ENCODE results near the gene GID4. TPM values are rescaled to one million over a fixed set of nuclear protein-coding genes. Genes with fewer than 3 reads are reported as not detected.

The GID4 gene
- total RNA-seq, 2 donors from 2014 or later = 9.7 to 11.0 TPM

DNA sequence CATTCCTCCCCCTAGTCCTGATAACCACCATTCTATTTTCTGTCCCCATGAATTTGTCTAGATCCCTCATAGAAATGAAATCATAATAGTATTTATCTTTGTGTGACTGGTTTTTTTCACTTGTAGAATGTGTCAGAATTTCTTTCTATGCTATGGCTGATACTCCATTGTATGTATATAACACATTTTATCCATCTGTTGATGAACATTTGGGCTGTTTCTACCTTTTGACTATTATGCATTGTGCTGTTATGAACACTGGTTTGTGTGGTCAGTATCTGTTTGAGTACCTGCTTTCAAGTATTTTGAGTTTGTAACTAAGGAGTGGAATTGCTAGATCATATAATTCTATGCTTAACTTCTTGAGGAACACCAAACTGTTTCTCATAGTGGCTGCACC, 32.5 kb downstream of the GID4 start:
- Mint-ChIP-seq H3K9me3 (no peaks in the 10 kb centered on the region), H3K36me3 (ENCODE audit: insufficient read depth in 2 of 2) (no peaks in the 10 kb centered on the region), H3K4me1 (ENCODE audit: low read depth) (peaks cover 13% of the 10 kb centered on the region), H3K27me3 (ENCODE audit: low read depth) (peaks cover 6% of the 10 kb centered on the region), H3K27ac (no peak overlapping the region), H3K4me3 (peak overlapping the region in 1 of 2 donors; percentile 50)
- DNase-seq (no peak), ATAC-seq (replicated peaks in 1 of 2) (peak; percentile 68 to 77)

DNA sequence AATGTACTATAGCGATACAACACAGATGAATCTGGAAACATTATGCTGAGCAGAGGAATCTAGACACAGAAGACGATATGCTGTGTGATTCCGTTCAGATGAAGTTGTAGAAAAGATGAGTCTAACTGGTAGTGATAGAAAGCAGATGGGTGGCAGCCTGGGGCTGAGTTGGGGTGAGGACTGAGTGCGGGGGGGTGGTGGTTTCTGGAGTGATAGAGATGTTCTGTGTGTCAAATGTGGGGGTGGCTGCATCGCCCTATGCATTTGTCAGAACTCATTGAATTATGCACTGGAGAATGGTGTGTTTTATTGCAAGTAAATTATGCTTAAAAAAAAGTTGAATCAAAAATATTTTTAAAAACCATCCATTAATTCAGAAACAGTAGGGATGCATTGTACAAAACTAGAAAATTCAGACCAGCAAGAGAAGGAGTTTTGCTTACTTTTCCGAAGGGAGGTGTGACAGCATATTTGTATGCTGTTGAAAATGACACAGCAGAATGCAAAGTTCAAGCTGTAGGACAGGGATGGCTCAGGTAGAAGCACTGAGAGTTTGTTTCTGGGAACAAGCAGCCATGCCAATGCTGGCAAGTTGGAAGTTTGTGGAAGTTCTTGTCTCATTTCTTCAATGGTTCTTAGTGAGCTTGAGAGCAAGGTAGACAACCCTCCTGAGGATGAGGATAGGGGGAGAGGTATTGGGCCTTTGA, 35.5 kb downstream of the GID4 start:
- no peaks in the 10 kb centered on the region for H3K9me3 Mint-ChIP-seq
- no peak for DNase-seq
- ATAC-seq (replicated peaks in 1 of 2) = no peak

DNA sequence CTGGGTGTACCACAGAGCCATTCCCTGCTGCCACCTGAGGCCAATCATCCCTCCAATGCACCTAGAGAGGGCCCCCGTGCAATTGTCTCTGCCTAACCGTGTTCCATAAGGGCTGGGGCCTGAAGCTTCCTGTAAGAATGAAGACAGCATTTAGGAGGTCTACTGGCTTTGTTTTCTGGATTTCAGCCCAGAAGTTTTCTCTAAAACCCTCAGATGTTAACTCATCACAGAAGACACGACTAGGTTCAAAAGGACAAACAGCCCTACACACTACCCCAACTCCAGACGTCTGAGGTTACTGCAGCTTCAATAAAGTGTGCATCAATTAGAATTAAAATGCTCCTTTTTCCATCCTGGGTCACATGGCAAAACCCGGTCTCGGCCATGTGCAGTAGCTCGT, 37.7 kb downstream of the GID4 start:
- ATAC-seq (replicated peaks in 1 of 2) = no peak
- H3K9me3 Mint-ChIP-seq = no peaks in the 10 kb centered on the region
- H3K36me3 Mint-ChIP-seq (ENCODE audit: insufficient read depth in 2 of 2) = no peaks in the 10 kb centered on the region
- H3K27me3 Mint-ChIP-seq (ENCODE audit: low read depth) = peaks cover 11% of the 10 kb centered on the region
- H3K4me3 Mint-ChIP-seq = no peak overlapping the region
- no peaks in the 10 kb centered on the region for H3K4me1 Mint-ChIP-seq (ENCODE audit: low read depth)
- no peak overlapping the region for H3K27ac Mint-ChIP-seq
- DNase-seq = no peak

More for the DNA sequence above, 35.5 kb downstream of the GID4 start:
- H3K27ac Mint-ChIP-seq = no peak overlapping the region
- H3K4me1 Mint-ChIP-seq (ENCODE audit: low read depth) = peaks cover 13% of the 10 kb centered on the region
- H3K36me3 Mint-ChIP-seq (ENCODE audit: insufficient read depth in 2 of 2) = no peaks in the 10 kb centered on the region
- peaks cover 11% of the 10 kb centered on the region for H3K27me3 Mint-ChIP-seq (ENCODE audit: low read depth)
- no peak overlapping the region for H3K4me3 Mint-ChIP-seq

DNA sequence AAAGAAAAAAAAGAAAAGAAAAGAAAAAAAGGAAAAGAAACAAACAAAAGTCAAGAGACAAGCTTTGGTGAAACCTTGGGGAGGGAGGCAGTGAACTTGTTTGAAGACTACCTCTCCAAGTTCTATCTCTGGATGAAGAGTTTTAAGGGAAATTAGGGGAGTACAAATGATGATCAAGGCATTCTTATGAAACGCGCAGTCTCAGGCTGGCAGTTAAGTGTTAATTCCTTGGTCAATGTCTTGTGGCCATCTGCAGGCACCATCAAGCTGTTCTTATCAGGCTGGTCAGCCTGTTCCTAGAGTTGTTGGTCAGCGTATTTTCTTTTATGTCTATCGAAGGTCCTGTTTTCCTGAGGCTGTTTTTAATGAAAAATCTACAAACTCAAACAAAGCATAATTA, 40.3 kb downstream of the GID4 start:
- H3K27ac Mint-ChIP-seq = no peak overlapping the region
- H3K4me3 Mint-ChIP-seq = no peak overlapping the region
- no peaks in the 10 kb centered on the region for H3K36me3 Mint-ChIP-seq (ENCODE audit: insufficient read depth in 2 of 2)
- ATAC-seq (replicated peaks in 1 of 2) (no peak), DNase-seq (no peak)
- H3K4me1 Mint-ChIP-seq (ENCODE audit: low read depth) = no peaks in the 10 kb centered on the region
- H3K27me3 Mint-ChIP-seq (ENCODE audit: low read depth) = peaks cover 11% of the 10 kb centered on the region
- no peaks in the 10 kb centered on the region for H3K9me3 Mint-ChIP-seq

DNA sequence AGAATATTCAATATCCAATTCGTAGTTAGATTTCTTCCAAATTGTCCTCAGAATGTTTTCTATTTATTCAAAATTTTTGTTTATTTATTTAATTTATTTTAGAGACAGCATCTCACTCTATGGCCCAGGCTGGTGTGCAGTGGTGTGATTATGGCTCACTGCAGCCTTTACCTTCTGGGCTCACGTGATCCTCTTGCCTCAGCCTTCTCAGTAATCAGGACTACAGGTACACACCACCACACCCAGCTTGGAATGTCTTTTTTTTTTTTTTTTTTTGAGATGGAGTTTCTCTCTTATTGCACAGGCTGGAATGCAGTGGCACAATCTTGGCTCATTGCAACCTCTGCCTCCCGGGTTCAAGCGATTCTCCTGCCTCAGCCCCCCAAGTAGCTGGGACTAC, 45.0 kb downstream of the GID4 start:
- H3K9me3 Mint-ChIP-seq = no peaks in the 10 kb centered on the region
- H3K27me3 Mint-ChIP-seq (ENCODE audit: low read depth) = peaks cover 2% of the 10 kb centered on the region
- no peak overlapping the region for H3K4me3 Mint-ChIP-seq
- peaks cover 21% of the 10 kb centered on the region for H3K4me1 Mint-ChIP-seq (ENCODE audit: low read depth)
- no peak for DNase-seq
- H3K36me3 Mint-ChIP-seq (ENCODE audit: insufficient read depth in 2 of 2) = peaks cover 0 to 2% of the 10 kb centered on the region in 2 donors
- no peak overlapping the region for H3K27ac Mint-ChIP-seq
- ATAC-seq (replicated peaks in 1 of 2) = no peak

DNA sequence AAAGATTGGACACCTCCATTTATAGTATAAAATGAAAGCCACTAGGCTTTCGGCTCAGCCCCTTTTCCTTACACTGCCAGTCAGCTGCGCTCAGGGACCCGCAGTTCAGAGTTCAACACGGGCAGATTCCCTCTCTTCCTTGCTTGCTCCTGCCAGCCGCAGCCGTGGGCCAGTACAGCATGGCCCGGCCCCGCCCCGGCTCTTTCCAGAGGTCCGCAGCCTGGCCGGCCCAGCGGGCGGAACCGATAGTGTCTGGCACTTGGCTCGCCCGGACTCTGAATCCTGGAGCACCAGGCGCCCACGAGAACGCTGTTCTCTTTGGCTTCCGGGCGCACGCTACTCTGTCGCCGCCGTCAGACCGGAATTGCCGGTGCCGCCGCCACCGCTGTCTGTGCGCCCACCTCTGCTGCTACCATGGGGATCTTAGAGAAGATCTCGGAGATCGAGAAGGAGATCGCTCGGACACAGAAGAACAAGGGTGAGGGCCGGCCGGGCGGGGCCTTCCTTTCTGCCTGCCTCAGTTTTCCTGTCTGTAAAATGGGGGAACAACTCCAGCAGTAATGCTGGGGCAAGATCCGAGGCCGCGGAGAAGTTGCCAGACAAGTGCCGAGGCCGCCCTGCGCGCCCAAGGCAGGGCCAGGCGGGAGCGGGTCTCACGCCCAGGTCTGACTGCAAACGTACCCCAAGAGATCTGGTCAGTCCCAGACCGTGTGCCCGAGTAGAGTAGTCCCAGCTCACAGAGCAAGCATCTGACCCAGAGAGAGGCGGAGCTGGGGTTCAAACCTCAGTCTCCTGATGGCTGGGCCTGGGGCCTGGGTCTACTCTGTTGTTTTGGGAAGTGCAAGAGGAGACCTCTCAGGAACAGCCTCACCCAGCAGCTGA, 48.6 kb downstream of the GID4 start, which contains the start of gene DRG2:
TSS of gene DRG2 (plus strand) at position 339 of the 882 bp plus-strand sequence. CDS start at position 415, 76 bp downstream.
- H3K4me3 Mint-ChIP-seq = peak within 1 kb of the TSS; percentile 95 to 99
- H3K4me1 Mint-ChIP-seq (ENCODE audit: low read depth) = peaks cover 42% of the 10 kb centered on the region
- peak; percentile 98 to 99 for ATAC-seq (replicated peaks in 1 of 2)
- peak within 1 kb of the TSS; percentile 97 for H3K27ac Mint-ChIP-seq
- H3K27me3 Mint-ChIP-seq (ENCODE audit: low read depth) = no peaks in the 10 kb centered on the region
- peak; percentile 91 to 94 for DNase-seq
- H3K9me3 Mint-ChIP-seq = no peaks in the 10 kb centered on the region
- H3K36me3 Mint-ChIP-seq (ENCODE audit: insufficient read depth in 2 of 2) = peaks cover 0 to 2% of the 10 kb centered on the region in 2 donors

DNA sequence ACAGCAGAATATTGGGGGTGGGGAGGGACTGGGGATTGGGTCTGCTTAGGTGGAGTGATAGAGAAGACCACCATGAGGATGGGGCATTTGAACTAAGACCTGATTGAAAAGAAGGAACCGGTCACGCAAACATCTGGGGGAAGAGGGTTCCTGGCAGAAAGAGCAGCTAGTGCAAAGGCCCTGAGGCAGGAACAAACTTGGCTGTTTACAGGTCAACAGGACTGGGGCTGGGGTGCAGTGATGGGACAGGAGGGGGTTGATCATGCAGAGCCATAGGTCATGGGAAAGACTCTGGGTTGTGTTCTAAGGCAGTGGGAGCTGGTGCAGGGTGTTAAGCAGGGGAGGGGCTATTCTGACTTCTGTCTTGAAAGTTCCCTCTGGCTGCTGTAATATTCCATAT, 50.4 kb downstream of the GID4 start:
- DNase-seq (no peak), ATAC-seq (replicated peaks in 1 of 2) (no peak)
- Mint-ChIP-seq H3K9me3 (no peaks in the 10 kb centered on the region), H3K4me1 (ENCODE audit: low read depth) (peaks cover 42% of the 10 kb centered on the region), H3K36me3 (ENCODE audit: insufficient read depth in 2 of 2) (peaks cover 6 to 7% of the 10 kb centered on the region in 2 donors), H3K4me3 (peak overlapping the region; percentile 95 to 99), H3K27ac (peak overlapping the region; percentile 18), H3K27me3 (ENCODE audit: low read depth) (no peaks in the 10 kb centered on the region)

DNA sequence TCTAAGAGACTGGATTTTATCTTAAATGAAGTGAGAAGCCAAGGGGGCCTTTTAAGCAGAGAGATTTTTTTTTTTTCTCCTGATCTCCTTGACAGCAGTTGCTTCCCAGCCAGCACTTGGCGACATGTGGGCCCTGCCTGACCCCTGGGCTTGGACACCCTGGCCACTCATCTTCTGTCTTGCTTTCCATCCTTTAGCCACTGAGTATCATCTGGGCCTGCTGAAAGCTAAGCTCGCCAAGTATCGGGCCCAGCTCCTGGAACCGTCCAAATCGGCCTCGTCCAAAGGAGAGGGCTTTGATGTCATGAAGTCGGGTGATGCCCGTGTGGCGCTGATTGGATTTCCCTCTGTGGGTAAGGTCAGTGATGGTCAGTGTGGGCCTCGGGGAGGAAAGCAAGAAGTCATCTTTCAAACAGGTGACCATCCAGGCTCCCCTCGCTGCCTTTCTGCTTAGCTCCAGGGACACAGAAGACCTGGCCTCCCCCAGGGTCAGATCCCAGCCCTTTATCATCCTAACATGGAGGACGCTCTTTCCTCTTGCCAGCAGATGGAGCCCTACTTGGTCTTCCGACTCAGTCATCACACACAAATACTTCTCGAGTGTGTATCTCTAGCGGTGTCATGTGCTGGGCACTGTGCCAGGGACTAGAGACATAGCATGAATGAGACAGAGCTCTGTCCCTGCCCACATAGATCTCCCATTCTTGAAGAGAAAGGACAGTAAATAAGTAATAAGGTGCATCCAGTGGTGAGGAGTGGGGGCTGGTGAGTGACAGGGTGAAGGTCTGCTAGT, 54.6 kb downstream of the GID4 start:
- Mint-ChIP-seq H3K36me3 (ENCODE audit: insufficient read depth in 2 of 2) (peaks cover 8 to 13% of the 10 kb centered on the region in 2 donors), H3K27ac (peak overlapping the region; percentile 52)
- DNase-seq = no peak

DNA sequence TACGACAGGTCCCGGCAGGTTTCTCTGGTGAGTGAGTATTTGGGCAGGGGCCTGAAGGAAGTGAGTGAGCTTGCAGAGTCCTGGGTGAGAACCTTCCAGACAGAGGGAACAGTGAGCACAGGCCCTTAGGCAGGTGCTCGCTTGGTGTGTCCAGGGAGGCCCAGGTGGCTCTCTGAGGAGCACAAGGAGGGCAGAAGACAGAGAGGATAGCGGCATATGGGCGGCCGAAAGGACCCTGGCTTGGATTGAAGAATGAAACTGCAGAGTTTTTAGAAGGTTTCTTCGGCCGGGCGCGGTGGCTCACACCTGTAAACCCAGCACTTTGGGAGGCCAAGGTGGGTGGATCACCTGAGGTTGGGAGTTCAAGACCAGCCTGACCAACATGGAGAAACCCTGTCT, 55.2 kb downstream of the GID4 start:
- ATAC-seq (replicated peaks in 1 of 2) (no peak), DNase-seq (no peak)
- H3K27ac Mint-ChIP-seq = no peak overlapping the region
- H3K9me3 Mint-ChIP-seq = no peaks in the 10 kb centered on the region
- peaks cover 8 to 13% of the 10 kb centered on the region in 2 donors for H3K36me3 Mint-ChIP-seq (ENCODE audit: insufficient read depth in 2 of 2)
- H3K4me1 Mint-ChIP-seq (ENCODE audit: low read depth) = peaks cover 19% of the 10 kb centered on the region
- H3K27me3 Mint-ChIP-seq (ENCODE audit: low read depth) = no peaks in the 10 kb centered on the region
- no peak overlapping the region for H3K4me3 Mint-ChIP-seq

More for the DNA sequence above, 54.6 kb downstream of the GID4 start:
- no peaks in the 10 kb centered on the region for H3K9me3 Mint-ChIP-seq
- no peak overlapping the region for H3K4me3 Mint-ChIP-seq
- no peaks in the 10 kb centered on the region for H3K27me3 Mint-ChIP-seq (ENCODE audit: low read depth)
- ATAC-seq (replicated peaks in 1 of 2) = peak in 1 of 2 donors; percentile 11
- H3K4me1 Mint-ChIP-seq (ENCODE audit: low read depth) = peaks cover 25% of the 10 kb centered on the region

DNA sequence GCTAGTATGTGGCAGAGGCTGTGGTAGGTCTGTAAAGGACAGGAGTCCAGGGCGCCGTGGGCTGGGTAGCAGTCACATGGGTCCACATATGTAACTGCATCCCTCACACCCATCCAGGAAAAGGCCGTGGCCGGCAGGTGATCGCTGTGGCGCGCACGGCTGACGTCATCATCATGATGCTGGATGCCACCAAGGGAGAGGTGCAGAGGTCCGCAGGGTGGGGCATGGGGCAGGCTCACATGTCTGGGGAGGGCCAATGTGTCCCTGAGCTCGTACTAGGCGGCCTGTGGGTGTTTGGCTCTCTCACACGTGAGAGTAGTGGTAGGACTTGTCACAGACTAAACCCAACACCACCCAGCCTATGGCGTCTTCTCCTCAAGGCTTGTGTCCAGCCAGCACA, 60.3 kb downstream of the GID4 start:
- Mint-ChIP-seq H3K27me3 (ENCODE audit: low read depth) (no peaks in the 10 kb centered on the region), H3K27ac (no peak overlapping the region), H3K4me3 (no peak overlapping the region), H3K4me1 (ENCODE audit: low read depth) (no peaks in the 10 kb centered on the region), H3K9me3 (no peaks in the 10 kb centered on the region), H3K36me3 (ENCODE audit: insufficient read depth in 2 of 2) (peaks cover 3 to 7% of the 10 kb centered on the region in 2 donors)
- ATAC-seq (replicated peaks in 1 of 2) (no peak), DNase-seq (no peak)

DNA sequence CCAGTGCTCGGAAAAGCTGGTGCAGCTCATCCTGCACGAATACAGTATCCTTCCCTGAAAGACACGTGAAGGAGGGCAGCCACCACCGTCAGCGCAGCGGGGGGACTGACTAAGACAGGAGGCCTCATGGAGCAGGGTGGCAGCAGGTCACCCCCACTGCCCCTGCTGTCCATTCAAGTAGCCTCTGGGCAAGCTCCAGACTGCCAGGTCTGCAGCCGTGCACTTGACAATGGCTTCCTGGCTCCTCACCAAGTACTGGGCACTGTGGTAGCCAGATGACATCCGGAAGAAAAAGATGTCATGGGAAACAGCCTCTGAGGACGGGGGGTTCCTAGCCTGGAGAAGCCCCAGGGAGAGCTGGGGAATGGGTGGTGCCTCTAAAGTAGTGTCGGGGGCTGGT, 61.4 kb downstream of the GID4 start:
- no peak for DNase-seq
- Mint-ChIP-seq H3K9me3 (no peaks in the 10 kb centered on the region), H3K4me3 (no peak overlapping the region), H3K4me1 (ENCODE audit: low read depth) (no peaks in the 10 kb centered on the region), H3K27ac (no peak overlapping the region), H3K27me3 (ENCODE audit: low read depth) (no peaks in the 10 kb centered on the region), H3K36me3 (ENCODE audit: insufficient read depth in 2 of 2) (peaks cover 3 to 7% of the 10 kb centered on the region in 2 donors)
- ATAC-seq (replicated peaks in 1 of 2) = no peak

DNA sequence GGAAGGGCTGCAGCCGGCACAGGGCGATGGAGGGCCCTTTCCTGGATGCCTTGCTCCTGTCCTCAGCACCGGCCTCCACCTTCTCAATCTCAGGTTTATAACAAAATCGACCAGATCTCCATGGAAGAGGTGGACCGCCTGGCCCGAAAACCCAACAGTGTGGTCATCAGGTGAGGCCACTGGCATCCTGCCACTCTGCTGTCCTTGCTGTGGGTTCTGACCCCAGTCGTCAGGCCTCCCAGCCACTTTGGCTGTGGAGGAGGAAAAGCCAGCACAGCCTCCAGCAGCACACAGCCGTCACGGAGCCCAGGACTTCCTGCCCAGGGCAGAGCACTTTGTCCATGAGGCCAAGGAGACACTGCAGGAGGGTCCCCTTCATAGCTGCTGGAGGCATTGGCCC, 62.6 kb downstream of the GID4 start:
- H3K4me3 Mint-ChIP-seq = no peak overlapping the region
- no peaks in the 10 kb centered on the region for H3K9me3 Mint-ChIP-seq
- DNase-seq (no peak), ATAC-seq (replicated peaks in 1 of 2) (no peak)
- no peaks in the 10 kb centered on the region for H3K4me1 Mint-ChIP-seq (ENCODE audit: low read depth)
- no peak overlapping the region for H3K27ac Mint-ChIP-seq
- H3K36me3 Mint-ChIP-seq (ENCODE audit: insufficient read depth in 2 of 2) = peaks cover 0 to under 1% of the 10 kb centered on the region in 2 donors
- H3K27me3 Mint-ChIP-seq (ENCODE audit: low read depth) = no peaks in the 10 kb centered on the region

DNA sequence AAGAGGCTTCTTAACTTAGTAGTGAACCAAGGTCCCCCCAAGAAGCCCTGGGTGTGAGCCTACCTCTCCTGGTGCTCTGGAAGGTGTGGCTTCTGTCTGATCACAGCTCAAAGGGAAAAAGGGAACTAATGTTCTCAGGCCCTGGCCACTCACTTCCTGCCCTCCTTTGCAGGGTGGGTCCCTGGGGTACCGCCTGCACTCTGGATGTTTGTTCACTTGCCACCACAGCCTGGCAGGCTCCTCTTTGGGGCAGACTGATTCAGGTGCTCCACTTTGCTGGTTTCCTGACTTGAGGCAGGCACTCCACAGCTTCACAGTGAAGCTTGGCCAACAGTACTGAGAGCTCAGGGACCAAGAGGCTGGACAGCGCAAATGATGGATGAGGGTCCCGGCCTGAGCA, 63.4 kb downstream of the GID4 start:
- H3K27me3 Mint-ChIP-seq (ENCODE audit: low read depth) = no peaks in the 10 kb centered on the region
- no peaks in the 10 kb centered on the region for H3K9me3 Mint-ChIP-seq
- no peak overlapping the region for H3K4me3 Mint-ChIP-seq
- H3K4me1 Mint-ChIP-seq (ENCODE audit: low read depth) = no peaks in the 10 kb centered on the region
- no peak overlapping the region for H3K27ac Mint-ChIP-seq
- H3K36me3 Mint-ChIP-seq (ENCODE audit: insufficient read depth in 2 of 2) = peaks cover 0 to 2% of the 10 kb centered on the region in 2 donors
- DNase-seq (no peak), ATAC-seq (replicated peaks in 1 of 2) (no peak)

Measured in activated T-cell treated with anti-CD3 and anti-CD28 coated beads, Interleukin-2, amount 50 U/mL, for 72 hours (primary cell).